GM18517 (cell line): ENCODE measurements around the gene BICC1.

Experiments used
- ATAC-seq: cut with Tn5 transposase; IDR thresholded peaks from one replicate; pipeline ENCODE4 v1.9.1; 2021; ENCODE audit warnings: mild to moderate bottlenecking, moderate library complexity; ENCODE audit not compliant: unreplicated experiment

The BICC1 gene

DNA sequence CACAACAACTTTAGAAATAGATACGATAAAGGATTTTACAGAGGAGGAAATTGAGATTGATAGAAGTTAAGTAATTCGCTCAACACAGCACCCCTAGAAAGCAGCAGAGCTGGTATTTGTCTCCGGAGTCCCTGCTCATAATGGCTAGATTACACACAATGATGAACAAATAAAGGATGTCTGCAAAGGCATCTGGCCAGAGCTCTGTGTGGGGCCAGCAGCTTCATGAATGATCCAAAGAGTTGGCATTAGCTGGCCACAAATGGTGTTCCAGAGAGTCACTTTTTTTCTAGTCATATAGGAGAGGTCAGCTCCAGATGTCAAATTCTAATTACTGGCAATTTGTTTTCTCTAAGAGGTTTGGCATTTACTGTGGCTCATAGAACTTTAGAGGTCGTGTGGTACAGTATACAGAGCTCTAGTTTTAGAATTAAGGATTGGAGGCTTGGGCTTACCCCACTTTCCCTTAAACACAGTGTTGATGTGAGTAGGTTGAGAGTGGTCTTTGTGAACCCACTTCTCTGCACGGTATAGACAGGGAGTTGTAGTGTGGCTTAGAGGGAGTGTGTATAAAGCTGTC is 186.2 kb downstream of the BICC1 start:
- ATAC-seq, result no peak

DNA sequence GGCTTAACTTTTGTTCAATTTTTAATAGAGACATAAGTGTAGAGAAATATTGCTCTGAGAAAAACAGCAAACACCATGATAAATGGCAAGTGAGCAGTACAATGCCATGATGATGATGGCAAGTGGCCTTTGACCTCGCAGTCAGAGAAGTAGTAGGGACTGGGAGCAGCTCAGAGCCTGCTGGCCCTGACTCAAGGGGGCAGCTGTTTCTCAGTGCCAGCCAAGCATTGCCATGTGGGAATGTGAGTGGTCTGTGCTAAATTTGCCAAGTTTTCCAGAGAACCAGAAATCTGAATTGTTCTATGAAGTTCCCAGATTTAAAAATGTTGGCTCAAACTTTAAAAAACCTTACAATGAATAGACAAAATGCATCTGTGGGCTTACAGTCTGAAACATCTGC is 187.9 kb downstream of the BICC1 start:
- ATAC-seq, result no peak

DNA sequence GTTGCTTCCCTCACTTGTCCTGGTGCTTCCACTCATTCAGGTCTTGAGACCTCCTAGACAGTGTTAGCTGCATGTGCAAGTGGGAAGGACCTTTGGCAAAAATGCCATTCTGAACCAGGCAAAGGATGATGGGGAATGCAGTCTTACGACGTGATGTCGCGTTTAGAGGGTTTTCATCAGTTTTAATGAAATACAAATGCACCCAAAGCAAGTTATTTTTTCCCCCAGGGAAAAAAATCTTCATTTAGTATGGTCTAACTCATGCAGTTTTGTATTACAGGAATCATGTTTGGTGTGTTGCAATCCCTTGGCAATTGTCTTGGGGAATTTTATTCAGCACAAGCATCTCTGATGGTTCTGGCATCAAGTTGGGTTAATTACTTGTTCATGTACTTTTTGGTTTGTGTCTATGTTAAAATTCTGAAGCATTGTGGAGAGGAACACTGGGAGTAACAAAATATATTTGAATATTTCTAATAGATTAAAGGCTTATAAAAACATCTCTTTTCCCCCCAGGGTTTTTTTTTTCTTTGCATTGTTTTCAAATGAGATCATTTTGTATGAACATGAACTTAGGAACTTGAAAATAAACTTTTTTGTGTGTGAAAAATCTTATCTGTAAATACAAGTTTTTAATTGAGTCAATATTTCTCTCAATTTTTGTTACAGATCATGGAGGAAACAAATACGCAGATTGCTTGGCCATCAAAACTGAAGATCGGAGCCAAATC is 188.9 kb downstream of the BICC1 start:
- no peak for ATAC-seq

DNA sequence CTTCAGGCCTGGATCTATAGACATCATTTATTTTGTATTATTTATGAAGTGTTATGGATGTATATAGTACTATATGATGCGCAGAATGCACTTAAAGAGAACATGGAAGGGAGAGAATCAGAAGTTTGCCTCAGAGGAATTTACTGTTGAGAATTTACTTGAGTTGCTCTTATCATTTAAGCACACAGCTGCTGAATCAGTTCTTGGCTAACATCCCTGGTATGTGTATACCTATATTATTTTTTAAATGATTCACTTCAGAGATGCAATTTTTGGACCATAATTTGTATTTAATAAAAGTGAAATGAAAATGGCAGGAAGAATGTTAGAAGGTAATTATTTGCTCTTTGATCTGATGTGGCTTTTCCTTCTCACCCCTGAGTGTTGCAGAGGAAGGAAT is 191.6 kb downstream of the BICC1 start:
- ATAC-seq, result no peak

DNA sequence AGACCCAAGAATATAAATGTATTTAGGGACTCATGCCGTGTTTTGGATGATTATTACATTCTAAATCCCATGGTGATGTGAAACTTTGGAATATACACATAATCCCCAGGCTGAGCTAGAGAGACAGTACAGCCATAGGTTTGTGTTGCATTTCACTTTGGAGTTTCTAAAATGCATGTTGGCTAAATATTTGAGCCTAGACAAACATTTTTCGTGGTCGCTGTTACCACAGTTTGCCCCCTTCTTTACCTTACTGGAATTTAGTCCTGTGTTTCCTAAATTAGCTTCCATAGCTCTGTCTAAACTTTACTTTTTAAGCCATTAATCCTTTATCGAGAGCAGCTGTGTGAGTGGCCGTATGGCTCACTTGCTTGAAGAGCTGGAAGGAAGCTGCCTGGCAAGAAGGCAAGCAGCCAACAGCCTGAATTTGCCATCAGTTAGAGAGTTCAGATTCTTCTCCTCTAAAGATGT is 192.0 kb downstream of the BICC1 start:
- no peak for ATAC-seq

DNA sequence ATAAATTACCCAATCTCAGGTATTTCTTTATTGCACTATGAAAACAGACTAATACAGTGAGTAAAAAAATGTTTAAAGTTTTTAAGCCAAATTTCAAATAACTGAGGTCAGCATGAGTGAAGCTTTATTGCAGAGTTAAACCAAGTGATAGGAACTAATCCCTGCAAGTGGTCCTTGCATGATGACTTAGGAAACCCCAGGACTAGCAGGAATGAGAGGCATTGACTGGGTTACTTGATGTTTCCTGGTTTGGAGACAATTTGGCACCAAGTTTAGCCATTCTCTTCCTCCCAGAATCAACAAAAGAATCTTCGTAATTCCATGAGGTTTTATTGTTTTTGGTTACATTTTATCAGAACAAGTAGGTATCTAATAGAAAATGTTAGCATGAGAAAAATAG is 194.2 kb downstream of the BICC1 start:
- no peak for ATAC-seq

DNA sequence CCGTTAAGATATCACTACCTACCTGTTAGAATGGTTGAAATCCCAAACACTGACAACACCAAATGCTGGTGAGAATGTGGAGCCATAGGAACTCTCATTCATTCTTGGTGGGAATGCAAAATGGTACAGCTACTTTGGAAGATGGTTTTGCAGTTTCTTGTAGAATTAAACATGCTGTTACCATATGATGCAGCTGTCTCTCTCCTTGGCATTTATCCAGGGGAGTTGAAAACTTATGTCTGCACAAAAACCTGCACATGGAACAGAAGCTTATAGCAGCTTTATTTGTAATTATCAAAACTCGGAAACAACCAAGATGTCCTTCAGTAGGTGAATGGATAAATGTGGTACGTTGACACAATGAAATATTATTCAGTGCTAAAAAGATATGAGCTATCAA is 199.5 kb downstream of the BICC1 start:
- no peak for ATAC-seq

DNA sequence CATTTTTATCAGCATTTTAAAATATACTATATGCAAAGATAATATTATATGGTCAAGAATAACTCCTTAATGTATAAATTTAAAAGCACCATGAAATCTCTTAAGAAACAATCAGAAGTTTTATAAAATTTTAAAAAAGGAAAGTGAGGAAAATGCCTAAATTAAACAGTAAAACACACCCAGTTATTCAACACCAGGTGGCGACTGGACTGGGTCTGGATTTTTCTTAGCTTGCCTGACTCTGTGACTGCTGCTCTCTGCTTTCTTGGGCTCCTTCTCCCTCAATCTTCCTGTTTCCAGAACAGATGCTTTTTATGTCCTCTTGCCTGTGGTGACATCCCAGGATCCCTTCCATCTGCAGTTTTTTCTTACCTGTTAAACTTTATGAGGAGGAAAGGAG is 200.3 kb downstream of the BICC1 start:
- no peak for ATAC-seq

DNA sequence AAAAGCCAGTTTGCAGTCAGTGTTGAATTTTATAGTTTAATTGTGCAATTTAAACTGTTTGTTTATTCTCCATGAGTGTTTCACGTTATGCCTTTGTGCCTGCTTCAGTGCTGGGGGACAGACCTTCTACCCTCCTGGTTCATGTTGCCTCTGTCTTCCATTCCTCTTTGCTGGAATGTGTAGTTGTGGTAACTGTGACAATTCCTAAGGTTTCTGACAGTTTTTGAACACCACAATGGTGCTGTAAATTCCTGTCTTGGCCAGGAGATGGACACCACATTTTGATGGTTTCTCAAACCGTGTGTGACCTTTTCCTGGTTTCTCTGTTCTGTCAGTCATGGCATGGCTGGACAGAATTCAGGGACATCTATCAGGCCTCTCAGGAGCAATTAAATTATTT is 201.7 kb downstream of the BICC1 start:
- no peak for ATAC-seq

DNA sequence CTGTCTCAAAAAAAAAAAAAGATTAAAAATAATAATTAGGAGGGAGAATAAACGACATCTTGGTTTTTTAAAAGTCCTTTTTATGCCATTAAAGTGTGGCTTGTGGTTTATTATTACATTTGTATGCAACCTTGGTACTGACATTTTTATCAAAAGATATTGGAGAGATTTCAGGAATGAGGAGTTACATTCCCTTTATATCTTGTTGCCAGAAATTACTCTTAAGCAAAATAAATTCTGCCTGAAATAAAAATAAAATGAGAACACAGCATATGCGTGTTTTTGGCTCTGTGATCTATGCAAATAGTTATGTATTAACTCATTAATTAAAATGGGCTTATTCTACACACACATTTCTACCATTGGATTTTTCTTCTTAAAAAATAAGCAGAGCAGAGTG is 202.4 kb downstream of the BICC1 start:
- ATAC-seq, result no peak

DNA sequence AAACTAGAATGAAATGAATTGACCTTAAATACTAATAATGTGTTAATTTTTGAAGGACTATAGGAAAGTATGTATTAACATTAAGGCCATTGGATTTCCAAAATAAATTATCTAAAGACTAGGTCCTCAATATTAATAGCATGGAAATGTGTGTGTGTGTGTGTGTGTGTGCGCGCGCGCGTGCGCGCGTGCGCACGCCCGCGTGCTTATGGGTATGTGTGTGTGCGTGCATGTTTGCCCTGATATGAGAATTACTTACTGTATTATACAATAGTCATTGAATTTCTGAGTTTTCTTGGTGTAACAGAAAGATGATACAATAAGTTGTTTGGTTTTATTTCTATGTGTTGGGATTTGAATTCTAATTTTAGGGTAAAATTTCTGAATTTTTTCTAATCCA is 205.9 kb downstream of the BICC1 start:
- no peak for ATAC-seq

DNA sequence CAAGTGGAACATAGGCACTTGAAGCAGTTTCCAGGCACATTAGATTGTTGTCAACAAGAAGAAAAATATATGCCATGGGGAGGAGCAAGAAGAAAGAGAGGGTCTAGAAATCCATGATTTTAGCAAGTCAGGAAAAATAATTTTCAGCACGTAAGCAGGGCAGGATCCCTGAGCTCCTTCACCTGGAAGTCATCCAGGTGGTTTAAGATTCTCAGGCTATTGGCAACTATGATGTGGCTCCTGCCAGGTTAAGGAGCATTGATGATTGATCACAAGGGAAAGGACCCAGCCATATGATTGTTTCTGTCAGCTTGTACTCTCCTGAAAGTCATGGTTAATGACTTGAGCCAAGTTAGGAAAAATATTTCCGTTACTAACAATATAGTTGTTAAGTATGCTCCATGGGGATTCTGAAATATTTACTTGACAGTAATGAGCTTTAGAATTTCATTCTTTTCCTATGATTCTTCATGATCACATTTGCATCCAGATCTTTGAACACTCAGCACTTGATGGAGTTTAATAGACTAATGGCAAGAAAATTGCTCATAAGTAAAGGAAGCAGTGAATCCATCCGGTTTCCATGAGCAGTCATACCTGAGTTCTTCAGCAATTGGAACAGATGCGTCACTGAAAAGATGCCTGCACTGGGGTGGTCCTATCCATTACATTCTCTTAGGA is 209.1 kb downstream of the BICC1 start:
- ATAC-seq, result no peak

DNA sequence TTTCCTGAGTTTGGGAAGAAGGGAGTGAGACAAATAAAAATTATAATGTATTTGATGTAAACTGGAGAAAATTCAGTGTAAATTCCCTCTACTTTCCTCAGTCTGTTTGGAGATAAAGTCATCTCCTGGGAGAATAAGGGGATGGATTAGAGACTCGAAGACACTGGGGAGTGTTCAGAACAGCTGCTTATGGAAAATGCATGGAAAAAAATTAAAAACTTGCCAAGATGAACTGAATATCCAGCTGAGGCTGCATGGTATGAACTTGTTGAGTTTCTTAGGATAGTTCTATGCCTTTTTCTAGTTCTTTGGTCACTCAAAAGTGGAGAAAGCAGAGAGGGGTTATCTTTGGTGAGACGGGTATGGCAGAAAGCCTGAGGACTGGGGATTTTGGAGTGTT is 210.5 kb downstream of the BICC1 start:
- no peak for ATAC-seq

DNA sequence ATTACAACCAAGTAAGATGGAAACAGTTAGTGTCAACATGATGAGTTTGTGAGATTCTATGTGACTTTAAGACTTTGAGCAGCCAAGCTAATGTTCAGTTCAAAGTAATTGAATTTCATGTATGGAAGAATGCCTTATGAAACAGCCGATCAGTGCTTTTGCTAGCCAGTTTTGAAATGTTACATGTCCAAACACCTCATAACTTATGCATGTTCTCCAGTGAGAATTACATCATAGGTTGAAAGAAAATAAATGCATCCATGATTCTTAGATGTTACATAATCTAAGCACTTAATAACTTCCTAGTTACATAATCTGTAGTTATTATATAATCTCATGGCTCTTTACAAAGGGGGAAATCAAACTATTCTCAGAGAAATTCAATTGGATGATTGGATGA is 211.3 kb downstream of the BICC1 start:
- no peak for ATAC-seq

DNA sequence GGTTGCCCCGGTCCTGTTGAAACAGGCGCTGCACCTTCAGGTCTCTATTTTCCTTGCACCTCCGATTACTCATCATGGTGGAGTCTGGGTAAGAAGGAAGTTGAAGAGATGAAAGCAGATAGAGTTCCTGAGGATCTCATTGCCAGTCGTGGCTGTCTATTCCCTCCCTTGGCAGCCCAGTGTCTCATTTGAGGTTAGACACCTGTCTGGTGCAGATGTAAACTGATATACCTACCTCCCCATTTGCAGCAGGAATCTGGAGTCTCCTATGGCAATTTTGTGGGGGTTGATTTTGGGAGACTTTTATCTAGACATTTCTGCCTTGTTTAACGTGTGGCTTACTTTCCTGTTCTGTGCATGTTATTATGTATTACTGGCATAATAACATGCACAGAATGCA is 212.1 kb downstream of the BICC1 start:
- ATAC-seq, result no peak

DNA sequence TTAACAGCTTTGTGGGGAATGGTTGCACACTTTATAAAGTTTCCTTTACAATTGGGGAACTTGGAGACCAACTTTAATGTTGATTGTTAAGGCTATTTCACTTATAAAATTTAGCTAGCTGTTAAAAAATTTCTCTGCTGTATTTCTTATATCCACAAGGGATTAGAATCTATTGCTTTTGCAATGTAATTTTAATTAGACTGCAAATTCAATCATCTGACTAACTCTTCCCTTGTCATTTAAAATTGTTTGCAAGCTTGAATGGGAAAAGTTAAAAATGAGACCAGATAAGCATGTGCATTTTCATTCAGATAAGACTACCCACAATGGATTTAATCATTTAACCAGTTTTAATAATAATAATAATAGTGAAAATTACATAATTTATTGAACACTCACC is 213.2 kb downstream of the BICC1 start:
- no peak for ATAC-seq

DNA sequence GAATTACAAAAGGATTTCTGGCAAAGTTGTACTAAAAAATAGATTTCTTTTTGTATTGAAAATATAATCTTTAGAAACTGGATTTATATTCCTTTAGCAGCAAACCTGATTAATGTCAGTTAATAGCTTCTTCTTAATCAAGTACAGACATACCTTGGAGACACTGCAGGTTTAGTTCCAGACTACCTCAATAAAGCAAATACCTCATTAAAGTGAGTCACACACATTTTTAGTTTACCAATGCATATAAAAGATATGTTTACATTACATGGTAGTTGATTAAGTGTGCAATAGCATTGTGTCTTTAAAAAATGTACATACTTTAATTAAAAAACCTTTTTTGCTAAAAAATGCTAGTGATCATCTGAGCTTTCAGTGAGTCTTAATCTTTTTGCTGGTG is 215.0 kb downstream of the BICC1 start:
- ATAC-seq, result no peak

DNA sequence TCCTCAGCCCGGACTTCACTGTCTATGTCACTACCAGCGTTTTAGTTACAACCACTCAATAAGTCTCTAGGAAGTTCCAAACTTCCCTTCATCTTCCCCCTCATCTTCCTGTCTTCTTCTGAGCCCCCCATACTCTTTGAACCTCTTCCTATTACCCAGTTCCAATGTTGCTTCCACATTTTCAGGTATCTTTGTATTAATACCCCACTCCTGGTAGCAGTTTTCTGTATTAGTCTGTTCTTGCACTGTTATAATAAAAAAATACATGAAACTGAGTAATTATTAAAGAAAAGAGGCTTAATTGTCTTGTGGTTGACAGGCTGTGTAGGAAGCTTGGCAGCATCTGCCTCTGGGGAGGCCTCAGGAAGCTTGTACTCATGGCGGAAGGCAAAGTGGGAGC is 218.6 kb downstream of the BICC1 start:
- no peak for ATAC-seq

DNA sequence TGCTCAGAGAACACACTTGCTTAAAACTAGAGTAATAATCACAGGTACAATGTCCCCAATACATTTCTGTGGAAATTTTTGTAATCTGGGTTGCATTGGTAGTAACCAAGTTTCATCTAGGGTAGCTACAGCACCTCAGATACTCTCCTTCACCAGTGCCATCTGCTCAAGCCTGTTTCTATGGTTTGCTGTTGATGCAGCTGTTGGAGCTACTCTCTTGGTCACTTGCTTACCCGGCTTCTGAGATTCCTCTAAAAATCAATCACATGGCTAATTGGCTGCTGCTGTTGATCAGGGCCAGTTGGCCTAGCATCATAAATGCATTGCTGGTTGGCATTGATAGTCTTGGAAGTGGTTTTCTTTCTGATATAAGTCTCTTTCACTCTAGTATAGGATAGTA is 220.8 kb downstream of the BICC1 start:
- ATAC-seq, result no peak

DNA sequence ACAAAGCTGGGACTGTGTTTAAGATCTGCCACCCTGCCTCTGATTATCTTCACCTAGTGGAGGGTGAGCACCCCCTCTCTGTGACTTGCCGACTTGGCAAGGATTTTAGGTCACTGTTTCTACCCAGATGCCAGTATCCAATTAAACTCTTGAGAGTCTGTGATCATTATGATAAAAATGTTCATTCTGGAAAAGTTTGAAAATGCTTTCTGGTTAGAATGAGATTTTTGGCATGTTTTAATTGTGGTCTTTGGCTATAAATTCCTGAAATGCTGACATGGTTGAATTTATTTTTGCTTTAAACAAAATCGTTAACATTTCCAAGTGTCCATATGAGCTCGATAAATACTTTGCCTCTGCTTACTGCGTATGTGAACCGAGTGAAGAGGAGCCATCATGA is 221.4 kb downstream of the BICC1 start:
- no peak for ATAC-seq

DNA sequence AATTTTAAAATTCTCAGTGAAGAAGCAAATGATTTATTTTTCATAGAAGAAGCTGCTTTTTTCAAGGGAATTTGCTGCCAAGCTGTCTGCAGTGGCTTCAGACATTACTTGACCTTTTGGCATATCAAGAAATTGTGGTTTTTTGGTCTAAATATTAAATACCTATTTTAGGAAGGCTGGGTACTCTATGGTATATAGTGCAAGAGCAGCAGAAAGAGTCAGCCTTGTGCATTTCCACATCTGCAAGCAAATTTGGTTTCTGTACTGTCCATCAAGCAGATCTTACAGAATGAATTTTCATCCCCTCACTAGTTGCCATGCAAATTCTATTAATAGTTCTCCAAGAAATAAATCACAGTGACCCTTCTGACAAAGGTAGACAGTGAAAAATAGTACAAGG is 222.0 kb downstream of the BICC1 start:
- ATAC-seq, result no peak

DNA sequence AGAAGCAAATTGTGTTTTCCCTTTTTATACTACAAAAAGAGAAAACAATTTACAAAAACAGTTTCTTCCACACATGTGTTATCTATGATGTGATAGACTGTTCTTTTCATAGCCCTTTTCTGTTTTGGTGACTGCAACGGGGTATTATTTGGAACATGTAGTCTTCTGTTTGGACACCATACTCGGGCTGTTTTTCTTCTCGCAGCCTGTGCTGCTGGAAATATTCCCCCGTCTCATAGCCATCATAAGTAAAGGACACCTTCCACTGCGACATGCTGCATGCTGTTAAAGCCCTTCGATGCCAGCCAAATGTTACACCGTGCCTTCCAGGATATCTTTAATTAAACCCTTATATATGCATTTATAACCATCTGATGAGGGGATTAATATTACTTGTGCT is 222.4 kb downstream of the BICC1 start:
- no peak for ATAC-seq
